Stimulated activated CD4-positive, alpha-beta T cell treated with anti-CD3 and anti-CD28 coated beads, Interleukin-12 subunit alpha, Interleukin-12 subunit beta, amount 100 ng/mL, for 48 hours (primary cell): Measurements from ENCODE around the gene TNFAIP1.
"Not testable (repeated sequence)": the region's sequence is repeated elsewhere in the genome, so short reads cannot be mapped to it uniquely, and the experiment has no call there.

Experiments used
- DNase-seq, 3 donors: peaks; one replicate each; pipeline ENCODE4 v3.0.0-alpha.2; 2020; ENCODE audit warnings: low read depth in 2 of 3, low spot score in 1 of 3

TNFAIP1 gene, protein sequence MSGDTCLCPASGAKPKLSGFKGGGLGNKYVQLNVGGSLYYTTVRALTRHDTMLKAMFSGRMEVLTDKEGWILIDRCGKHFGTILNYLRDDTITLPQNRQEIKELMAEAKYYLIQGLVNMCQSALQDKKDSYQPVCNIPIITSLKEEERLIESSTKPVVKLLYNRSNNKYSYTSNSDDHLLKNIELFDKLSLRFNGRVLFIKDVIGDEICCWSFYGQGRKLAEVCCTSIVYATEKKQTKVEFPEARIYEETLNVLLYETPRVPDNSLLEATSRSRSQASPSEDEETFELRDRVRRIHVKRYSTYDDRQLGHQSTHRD

DNA sequence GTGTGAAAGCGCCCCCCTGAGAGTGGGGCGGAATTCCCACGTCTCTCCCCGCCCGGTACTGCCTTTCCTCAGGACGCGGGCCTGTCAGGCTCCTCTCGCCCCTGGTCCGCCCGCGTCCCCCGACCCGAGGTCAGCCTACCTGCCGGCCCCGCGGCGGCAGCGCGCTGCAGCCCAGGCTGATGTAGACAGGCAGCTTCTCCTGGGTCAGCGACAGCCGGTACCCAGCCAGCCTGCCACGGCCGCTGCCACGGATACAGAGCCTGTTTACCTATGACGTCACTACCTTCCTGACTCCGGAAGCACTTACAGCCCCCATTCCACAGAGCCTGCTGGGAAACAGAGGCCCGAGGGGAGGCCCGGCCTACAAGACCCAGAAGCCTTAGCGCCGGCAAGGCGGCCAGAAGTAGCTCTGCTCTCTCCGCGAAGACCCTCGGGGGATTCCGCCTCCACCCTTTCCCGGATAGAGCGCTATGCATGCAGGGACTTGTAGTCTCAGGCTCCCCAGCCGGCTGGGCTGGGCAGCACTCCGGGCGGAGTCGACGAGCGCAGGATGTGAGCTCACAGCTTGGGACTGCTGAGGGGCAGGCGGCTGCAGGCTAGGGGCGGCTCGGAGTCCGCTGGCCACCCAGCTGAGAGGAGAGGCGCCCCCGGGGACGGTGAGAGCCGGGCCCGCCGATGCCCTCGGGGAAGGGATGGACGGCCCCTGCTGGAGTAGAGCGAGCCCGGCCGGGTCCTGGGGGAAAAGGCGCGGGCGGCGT is at the start of gene TNFAIP1, which contains the start of gene IFT20:
TNFAIP1 (plus strand) TSS at position 561 of the 758 bp plus-strand sequence. CDS start 3,761 bp downstream, outside the sequence.
IFT20 (minus strand) TSS at position 272 of the 758 bp plus-strand sequence. CDS start 3,487 bp downstream, outside the sequence.
- DNase-seq: peak; percentile 92 to 97 (median 96)

DNA sequence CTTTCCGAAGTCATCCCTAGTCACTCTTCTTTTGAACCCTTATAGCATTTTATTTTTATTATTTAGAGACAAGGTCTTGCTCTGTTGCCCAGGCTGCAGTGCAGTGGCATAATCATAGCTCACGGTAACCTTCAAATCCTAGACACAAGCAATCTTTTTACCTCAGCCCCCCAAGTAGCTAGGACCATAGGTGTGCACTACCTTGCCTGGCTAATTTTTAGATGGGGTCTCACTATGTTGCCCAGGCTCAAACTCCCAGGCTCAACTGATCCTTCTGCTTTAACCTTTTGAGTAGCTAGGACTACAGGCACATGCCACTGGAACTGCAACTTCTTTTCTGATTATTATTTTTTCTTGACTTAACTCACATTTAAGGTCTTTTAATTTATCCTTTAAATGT is 49.6 kb upstream of the TNFAIP1 start:
- no peak for DNase-seq

DNA sequence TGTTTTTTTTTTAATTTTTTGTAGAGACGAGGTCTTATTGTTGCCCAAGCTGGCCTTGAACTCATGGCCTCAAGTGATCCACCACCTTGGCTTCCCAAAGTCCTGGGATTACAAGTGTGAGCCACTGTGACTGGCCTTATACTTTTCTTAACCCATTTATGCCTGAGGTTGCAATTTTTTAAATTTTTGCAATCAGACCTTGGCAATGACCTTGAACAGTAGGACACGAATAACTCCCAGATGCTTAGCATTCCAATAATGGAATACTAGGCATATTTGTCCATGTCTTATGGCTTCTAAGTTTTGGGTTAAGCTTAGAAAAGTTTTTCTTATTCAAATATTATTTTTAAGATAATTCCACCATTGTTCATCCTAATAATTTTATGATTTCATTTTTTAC is 44.9 kb upstream of the TNFAIP1 start:
- DNase-seq: no peak

DNA sequence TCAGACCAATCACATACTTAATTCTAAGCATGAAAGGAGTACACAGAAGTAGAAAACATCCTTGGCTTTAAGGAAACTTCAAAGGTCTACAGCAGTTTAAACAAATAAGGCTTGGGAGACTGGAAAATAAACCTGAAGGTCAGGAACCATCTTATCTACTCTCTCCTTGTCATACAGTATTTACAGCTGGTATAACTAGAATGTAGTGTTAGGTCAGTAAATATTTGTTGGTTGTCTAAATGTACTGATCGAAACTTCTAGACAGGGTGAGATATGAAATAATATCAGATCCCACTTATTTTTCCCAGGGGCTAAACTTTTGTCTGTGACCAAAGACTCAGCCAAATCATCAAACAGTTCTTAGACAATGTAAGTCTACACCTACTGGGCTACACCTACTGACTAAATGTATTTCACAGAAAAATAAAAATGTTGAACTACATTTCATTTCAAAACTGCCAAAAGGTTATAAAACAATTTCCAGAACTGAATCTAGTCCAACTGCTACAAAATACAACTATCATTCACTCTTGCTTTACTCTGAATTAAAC is 43.7 kb upstream of the TNFAIP1 start:
- DNase-seq: no peak

DNA sequence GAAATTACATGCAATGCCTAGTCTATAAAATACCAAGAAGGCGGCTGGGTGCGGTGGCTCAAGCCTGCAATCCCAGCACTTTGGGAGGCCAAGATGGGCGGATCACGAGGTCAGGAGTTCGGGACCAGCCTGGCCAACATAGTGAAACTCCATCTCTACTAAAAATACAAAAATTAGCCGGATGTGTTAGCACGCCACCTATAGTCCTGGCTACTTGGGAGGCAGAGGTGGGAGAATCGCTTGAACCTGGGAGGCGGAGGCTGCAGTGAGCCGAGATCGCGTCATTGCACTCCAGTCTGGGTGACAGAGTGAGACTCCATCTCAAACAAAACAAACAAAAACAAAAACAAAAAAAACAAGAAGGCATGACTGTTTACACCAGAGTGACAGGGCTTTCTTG is 42.7 kb upstream of the TNFAIP1 start:
- DNase-seq: not testable (repeated sequence)

DNA sequence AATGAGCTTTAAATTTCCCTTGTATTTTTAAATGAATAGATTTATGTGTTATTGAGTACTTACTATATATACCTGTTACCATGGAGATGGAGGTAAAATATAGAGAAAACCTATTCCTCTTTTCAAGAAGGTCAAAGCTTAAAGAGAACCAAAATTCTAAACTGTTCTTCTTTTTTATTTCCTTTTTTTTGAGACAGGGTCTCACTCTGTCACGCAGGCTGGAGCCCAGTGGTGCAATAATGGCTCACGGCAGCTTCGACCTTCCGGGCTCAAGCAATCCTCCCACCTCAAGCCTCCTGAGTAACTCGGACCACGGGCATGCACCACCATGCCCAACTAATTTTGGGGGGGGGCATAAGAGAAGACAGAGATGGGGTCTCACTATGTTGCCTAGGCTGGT is 41.6 kb upstream of the TNFAIP1 start:
- no peak for DNase-seq

DNA sequence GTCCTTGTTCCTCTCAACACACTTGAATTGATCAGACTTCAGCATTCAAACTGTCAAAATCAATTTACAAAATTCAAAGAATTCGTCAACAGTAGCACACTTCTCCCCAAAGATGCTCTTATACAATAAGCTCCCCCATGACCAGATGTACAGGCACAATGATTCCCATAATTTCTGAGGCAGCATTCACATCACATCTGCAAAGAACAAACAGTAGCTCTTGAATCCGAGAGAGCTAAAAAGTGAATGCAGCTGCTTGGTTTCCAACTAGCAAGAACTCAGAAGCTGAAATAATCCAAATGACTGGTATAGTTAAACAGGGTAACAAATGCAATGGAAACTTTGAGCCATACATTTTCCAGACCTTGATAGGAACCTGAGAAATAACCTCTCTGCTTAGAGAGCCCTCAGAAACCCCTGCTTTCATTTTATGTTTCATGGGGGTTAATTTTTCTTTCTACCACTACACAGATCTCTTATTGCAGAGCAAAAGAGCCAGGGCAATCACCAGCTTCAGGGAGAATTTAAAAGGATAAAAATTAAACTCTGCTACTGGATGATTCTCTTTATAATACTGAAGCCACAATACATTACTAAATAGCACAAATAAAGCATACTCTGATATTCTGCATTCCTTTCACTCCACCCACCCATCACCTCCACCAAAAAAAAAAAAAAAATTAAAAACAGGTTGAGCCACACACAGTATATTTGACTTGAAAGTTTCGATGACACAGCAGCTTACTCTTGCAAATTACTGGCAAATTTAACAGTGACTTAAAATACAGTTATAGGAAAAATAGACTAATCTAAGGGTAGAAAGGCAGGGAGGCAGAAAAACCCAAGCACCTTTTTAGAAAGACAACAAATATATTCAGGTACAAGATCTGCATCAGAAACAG is 39.6 kb upstream of the TNFAIP1 start:
- peak in 1 of 3 donors; percentile 28 for DNase-seq

DNA sequence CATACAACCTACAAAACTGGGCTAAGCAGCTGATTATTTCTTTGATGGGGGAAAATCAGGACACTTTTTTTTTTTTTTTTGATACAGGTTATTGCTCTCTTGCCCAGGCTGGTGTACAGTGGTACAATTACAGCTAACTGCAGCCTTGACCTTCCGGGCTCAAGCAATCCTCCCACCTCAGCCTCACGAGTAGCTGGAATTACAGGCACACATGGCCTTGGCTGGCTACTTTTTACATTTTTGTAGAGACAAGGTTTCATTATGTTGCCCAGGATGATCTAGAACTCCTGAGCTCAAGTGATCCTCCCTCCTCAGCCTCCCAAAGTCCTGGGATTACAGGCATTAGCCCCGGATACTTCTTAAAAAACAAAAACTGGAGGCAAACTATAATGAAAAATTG is 37.1 kb upstream of the TNFAIP1 start:
- DNase-seq: no peak

DNA sequence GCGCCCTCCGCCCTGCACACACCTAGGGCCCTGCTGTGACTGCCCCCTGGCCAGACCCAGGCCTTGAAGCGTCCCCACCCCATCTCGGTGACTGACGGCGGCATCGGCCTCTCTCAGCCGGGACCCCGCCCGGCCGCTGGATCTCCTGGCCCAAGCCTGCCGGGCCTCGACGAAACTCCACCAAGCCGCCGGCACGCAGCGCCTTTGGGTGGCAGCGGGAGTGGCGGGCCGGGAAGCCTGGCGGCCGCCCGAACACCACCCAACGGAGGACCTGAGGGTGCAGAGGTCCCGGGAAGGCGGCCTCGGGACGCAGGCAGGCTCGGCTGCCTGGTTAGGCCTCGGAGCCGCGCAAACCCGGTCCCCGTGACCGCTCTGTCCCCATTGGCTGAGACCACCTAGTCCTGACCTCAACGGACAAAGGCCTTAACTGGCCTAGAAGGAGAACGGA is 28.6 kb upstream of the TNFAIP1 start:
- no peak for DNase-seq

DNA sequence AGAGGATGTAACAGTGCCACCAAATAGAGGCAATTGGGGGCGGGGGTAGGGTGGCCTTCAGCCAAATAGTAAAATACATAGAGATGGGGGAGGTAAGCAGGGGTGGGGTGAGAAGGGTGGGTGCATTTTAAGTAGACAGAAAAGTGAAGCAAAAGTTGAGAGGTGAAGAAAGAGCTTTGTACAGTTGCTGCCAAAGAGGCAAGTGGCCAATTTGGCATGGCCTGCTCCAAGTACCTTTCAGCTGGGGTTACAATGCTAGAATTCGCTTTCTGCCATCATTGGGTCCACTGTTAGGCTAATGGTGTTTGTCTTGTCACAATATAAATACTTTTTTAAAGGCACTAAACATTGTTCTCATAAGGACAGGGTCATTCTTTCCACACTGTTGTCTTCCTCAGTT is 21.7 kb upstream of the TNFAIP1 start:
- no peak for DNase-seq

DNA sequence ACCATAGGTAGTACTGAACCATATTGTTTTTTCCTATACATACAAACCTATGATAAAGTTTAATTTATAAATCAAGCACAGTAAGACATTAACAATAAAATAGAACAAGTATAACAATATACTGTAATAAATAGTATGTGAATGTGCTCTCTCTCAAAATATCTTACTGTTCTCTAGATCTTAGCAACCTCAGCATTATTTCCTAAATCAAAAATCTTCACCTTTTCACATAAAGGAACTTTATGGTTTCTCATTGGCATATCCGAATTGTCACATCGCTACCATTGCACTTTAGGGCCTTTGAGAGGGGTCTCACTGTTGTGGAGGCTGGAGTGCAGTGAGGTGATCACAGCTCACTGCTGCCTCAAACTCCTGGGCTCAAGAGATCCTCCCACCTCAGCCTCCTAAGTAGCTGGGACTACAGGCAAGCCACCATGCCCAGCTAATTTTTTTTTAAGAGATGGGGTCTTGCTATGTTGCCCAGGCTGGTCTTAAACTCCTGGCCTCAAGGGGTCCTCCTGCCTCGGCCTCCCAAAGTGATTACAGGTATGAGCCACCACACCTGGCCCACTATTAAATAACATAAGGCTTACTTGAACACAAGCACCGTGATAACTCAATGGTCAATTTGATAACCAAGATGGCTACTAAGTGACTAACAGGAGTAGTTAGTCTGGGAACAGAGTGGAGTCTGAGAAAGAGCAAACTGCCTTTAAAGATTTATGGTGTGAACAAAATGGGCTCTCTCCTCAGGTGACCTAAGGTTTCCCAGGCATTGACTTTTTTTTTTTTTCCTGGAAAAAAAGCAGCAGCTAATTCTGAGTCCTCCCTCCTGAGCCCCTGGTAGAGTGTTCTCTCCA is 19.5 kb upstream of the TNFAIP1 start:
- DNase-seq: no peak

DNA sequence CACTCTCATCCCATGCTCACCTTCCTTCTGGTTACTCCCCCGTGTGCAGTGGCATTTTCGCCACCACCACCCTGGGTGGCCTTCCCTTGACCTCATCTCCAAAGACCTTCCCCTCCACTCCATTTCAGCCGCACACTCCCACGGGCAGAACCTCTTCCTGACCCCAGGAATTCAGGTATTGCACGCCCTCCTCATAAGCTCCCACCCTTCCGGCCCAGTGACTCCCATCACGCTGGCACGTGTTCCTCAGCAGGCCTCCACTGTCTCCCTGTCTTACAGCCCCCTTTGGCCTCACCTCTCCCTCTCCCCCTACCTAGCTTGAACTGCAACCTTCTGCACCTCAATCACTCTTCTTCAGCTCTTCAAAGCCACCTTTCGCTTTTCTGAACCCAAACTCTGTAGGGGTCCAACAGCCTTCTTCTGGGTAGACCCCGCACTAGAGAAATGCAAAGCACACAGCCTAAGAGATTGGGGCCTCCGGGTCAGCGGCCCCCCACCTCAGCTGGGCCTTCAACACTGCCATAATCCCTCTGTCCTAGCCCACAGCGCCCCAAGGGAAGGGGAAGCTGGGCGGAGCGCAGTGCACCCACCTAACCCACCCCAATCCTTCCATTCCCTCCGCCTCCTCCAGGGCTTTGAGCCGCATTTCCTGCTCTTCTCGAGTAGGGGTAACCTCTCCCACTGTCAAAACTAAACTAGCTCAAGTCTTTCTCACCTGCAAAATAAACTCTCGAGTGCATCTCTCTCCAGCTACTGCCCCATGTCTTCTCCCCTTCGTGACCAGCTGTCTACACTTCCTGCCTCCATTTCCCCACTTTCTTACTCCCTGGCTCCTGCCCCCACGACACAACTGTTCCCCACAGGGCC is 18.2 kb upstream of the TNFAIP1 start:
- no peak for DNase-seq

DNA sequence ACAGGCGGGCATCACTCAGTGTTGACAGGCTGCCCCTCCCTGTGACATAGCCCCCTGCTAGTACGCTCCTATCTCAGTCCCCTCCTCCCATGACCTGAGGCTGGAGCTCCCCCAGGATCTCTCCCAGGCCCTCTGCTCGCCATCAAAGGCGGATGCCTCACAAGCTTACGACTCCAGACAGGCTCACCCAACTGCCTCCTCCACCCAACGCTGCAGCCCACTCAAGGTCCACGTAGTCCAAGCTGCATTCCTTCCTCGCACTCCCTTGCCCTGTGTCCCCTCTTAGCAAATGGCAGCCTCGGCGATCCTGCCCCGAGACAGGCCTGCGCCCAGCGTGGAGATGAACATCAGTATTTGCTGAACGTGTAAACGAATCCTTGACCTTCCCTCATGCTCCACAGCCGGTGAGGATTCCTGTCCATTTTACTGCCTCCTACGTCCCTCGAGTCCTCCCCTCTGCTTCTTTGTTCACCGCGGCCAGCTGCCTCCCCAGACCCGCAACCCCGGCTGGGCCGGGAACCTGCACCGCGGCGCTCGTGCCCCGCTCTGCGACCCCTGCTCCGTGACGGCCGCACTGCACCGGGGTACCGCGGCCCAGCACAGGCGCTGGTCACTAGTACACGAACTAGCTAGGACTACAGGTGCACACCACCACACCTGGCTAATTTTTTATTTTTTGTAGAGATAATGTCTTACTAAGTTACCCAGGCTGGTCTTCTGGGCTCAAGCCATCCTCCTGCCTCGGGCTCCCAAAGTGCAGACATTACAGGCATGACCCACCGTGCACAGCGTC is 17.4 kb upstream of the TNFAIP1 start:
- no peak for DNase-seq

DNA sequence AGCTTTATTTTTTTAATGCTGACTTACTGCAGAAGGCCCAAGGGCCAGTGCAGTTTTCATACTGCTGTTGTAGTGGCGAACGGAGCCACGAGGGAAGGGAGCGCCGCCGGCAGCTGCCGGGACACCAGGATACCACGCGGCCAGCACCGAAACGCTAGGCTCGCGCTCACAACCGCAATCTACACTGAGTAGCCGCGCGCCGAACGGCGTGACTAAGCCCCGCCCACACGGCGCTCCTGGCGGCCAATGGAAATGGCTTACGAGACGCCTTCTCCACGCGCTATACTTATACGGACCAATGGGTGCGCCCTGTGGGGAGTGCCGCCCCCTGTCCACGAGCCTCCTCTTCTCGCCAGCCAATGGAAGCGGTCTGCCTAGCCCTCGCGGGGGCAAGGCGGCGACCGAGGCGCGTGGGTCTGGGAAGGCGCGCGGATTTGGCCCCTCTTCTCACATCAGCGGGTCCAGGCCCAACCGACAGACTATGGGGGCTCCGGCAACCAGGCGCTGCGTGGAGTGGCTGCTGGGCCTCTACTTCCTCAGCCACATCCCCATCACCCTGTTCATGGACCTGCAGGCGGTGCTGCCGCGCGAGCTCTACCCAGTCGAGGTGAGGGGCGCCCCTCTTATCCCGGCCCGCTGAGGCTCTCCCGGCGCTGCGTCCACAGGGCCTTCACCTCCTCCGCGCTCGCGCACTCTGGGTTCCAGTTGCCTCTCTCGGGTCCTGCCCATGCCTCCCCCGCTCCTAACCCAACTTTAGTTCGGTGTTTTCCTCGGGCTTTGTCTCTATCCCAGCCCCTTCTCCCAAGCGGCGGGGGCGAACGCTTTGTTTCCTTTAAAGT is 16.6 kb upstream of the TNFAIP1 start, which contains the start of gene TMEM97:
TMEM97 (plus strand) TSS at position 442 of the 839 bp plus-strand sequence; CDS start at position 482, 40 bp downstream.
- peak; percentile 88 to 95 (median 93) for DNase-seq

DNA sequence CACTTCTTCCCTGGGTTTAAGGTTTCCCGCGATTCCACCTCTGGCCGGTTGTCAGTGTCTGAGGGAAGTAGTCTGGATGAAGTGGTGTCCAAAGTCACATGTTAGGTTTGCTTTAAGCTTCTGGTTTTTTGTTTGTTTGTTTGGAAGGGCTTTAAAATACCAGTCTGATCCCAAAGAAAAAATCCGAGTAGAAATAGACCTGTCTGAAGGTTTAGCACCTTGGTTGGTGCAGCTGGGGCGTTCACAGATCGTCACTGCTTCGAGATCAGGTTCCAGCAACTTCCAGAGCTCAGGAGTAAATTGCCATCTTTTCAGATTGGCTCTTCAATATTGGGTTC is 16.0 kb upstream of the TNFAIP1 start:
- no peak for DNase-seq

DNA sequence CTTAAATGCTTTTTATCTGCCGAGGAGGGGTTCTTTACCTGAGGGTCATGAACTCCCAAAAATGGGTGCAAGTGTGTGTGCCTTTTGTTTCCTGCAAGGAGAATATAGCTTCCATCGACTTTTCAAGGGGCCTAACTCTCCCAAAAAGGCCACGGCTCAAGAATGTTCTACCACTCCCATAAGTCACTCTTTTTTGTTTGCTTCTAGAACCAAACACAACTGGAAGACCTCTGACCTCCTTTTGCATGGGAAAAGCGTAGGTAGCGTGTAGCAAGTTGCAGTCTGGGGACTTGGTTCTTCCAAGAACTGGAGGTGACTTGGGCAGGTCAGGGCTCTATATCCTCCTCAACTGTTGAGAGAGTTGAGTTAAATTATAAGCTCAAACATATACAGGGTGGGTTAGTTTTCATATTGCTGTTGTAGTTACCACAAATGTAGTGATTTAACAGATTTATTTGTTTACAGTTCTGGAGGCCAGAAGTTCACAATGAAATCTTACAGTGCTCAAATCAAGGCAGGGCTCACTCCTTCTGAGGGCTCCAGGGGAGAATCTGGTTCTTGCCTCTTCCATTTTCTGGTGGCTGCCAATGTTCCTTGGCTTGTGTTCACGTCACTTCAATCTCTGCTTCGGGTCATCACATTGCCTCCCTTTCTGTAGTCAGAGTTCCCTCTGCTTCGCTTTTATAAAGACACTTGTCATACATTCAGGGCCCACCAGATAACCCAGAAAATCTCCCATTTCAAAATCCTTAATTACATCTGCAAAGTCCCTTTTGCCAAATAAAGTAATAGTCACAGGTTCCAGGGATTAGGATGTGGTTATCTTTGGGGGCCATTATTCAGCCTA is 15.1 kb upstream of the TNFAIP1 start:
- DNase-seq: no peak
